ENCODE results near the gene AGFG2.

GRCh38 chr7:100595188-100595587 is 56.2 kb downstream of the AGFG2 start:
- TF ChIP-seq ZNF629 (tag by site-specific recombination; IDR thresholded peaks at IDR 0.05) (no peak), YY1 (tag by site-specific recombination; IDR thresholded peaks at IDR 0.05) (no peak), CTCF (tag by site-specific recombination; IDR thresholded peaks at IDR 0.05) (no peak), GLI4 (tag by site-specific recombination; IDR thresholded peaks at IDR 0.05) (no peak), REST (tag by site-specific recombination; IDR thresholded peaks at IDR 0.05) (no peak)
